ENCODE results near the gene ZNRF3. TPM values are rescaled to one million over a fixed set of nuclear protein-coding genes. Genes with fewer than 3 reads are reported as not detected.

Gene ZNRF3
- total and polyA plus RNA-seq, 5 donors, result 4.0 to 9.4 (median 8.4) TPM

- Histone ChIP-seq H3K27me3 (ENCODE audit: control insufficient read depth, insufficient read depth) (no peaks in the 10 kb centered on the region), H3K9me3 (ENCODE audit: control insufficient read depth, low read length) (no peaks in the 10 kb centered on the region), H3K4me3 (ENCODE audit: low read length) (no peak overlapping the region), H3K4me1 (ENCODE audit: control insufficient read depth, insufficient read depth, low read length) (no peaks in the 10 kb centered on the region), H3K27ac (ENCODE audit: low read length) (no peak overlapping the region)
- no peak for DNase-seq
- intact Hi-C loops (cut with DNase I), result loop anchor here in 1 of 4 donors (10.0 kb wide), 1 partner anchor 184 kb away; no protein-coding TSS in a partner anchor
- ATAC-seq, result no peak
- whole genome bisulfite sequencing, result 87% methylated on average over 12 of the region's 12 CpGs
Observed at GRCh38 chr22:29060251-29060869, 177.0 kb downstream of the ZNRF3 start.

GRCh38 chr22:29060931-29061330, 177.6 kb downstream of the ZNRF3 start:
- WGBS, result 50% methylated on average over 7 of the region's 7 CpGs
- intact Hi-C loops (cut with DNase I), result loop anchor here in 1 of 4 donors (10.0 kb wide), 1 partner anchor 184 kb away; no protein-coding TSS in a partner anchor
- no peak overlapping the region for H3K27ac ChIP-seq (ENCODE audit: low read length)
- DNase-seq (no peak), ATAC-seq (no peak)
- H3K9me3 ChIP-seq (ENCODE audit: control insufficient read depth, low read length), result no peaks in the 10 kb centered on the region
- H3K4me3 ChIP-seq (ENCODE audit: low read length), result no peak overlapping the region
- no peaks in the 10 kb centered on the region for H3K4me1 ChIP-seq (ENCODE audit: control insufficient read depth, insufficient read depth, low read length)
- no peaks in the 10 kb centered on the region for H3K27me3 ChIP-seq (ENCODE audit: control insufficient read depth, insufficient read depth)

- Histone ChIP-seq H3K9me3 (ENCODE audit: control insufficient read depth, low read length) (no peaks in the 10 kb centered on the region), H3K27me3 (ENCODE audit: control insufficient read depth, insufficient read depth) (no peaks in the 10 kb centered on the region), H3K4me1 (ENCODE audit: control insufficient read depth, insufficient read depth, low read length) (no peaks in the 10 kb centered on the region), H3K27ac (ENCODE audit: low read length) (no peak within 1 kb of the TSS), H3K4me3 (ENCODE audit: low read length) (no peak within 1 kb of the TSS)
- DNase-seq (no peak), ATAC-seq (no peak)
- WGBS, result 79% methylated on average over 2 of the region's 2 CpGs
- intact Hi-C loops (cut with DNase I), result loop anchor here in 1 of 4 donors (10.0 kb wide), 1 partner anchor 183 kb away; no protein-coding TSS in a partner anchor
Observed at GRCh38 chr22:29061773-29062172, 178.4 kb downstream of the ZNRF3 start, which contains the start of gene C22orf31. Gene C22orf31 (minus strand): TSS chr22:29061831. CDS start chr22:29061792, 39 bp downstream.

GRCh38 chr22:29062286-29062821, 179.0 kb downstream of the ZNRF3 start:
- peak in 1 of 2 donors; percentile 54 for ATAC-seq
- WGBS, result 57% methylated on average over 8 of the region's 8 CpGs
- Histone ChIP-seq H3K4me1 (ENCODE audit: control insufficient read depth, insufficient read depth, low read length) (no peaks in the 10 kb centered on the region), H3K4me3 (ENCODE audit: low read length) (no peak overlapping the region), H3K27ac (ENCODE audit: low read length) (no peak overlapping the region), H3K27me3 (ENCODE audit: control insufficient read depth, insufficient read depth) (no peaks in the 10 kb centered on the region), H3K9me3 (ENCODE audit: control insufficient read depth, low read length) (no peaks in the 10 kb centered on the region)
- peak in 1 of 3 donors; percentile 22 for DNase-seq
- intact Hi-C loops (cut with DNase I), result loop anchor here in 1 of 4 donors (10.0 kb wide), 1 partner anchor 182 kb away; no protein-coding TSS in a partner anchor

- 38% methylated on average over 7 of the region's 7 CpGs for WGBS
- Histone ChIP-seq H3K4me1 (ENCODE audit: control insufficient read depth, insufficient read depth, low read length) (no peaks in the 10 kb centered on the region), H3K27ac (ENCODE audit: low read length) (no peak overlapping the region), H3K27me3 (ENCODE audit: control insufficient read depth, insufficient read depth) (no peaks in the 10 kb centered on the region), H3K9me3 (ENCODE audit: control insufficient read depth, low read length) (no peaks in the 10 kb centered on the region), H3K4me3 (ENCODE audit: low read length) (no peak overlapping the region)
- intact Hi-C loops (cut with DNase I), result loop anchor here in 1 of 4 donors (10.0 kb wide), 1 partner anchor 179 kb away; no protein-coding TSS in a partner anchor
- ATAC-seq (no peak), DNase-seq (no peak)
Observed at GRCh38 chr22:29065468-29066190, 182.3 kb downstream of the ZNRF3 start.

- H3K9me3 ChIP-seq (ENCODE audit: control insufficient read depth, low read length), result no peaks in the 10 kb centered on the region
- H3K4me3 ChIP-seq (ENCODE audit: low read length), result no peak overlapping the region
- intact Hi-C loops (cut with DNase I), result loop anchor here in 1 of 4 donors (10.0 kb wide), 1 partner anchor 175 kb away; no protein-coding TSS in a partner anchor
- no peaks in the 10 kb centered on the region for H3K27me3 ChIP-seq (ENCODE audit: control insufficient read depth, insufficient read depth)
- H3K4me1 ChIP-seq (ENCODE audit: control insufficient read depth, insufficient read depth, low read length), result peaks cover 1% of the 10 kb centered on the region
- DNase-seq (no peak), ATAC-seq (no peak)
- 77% methylated on average over 4 of the region's 4 CpGs for WGBS
- H3K27ac ChIP-seq (ENCODE audit: low read length), result no peak overlapping the region
Observed at GRCh38 chr22:29069463-29069862, 186.1 kb downstream of the ZNRF3 start.

GRCh38 chr22:29070490-29070889, 187.1 kb downstream of the ZNRF3 start:
- DNase-seq (no peak), ATAC-seq (no peak)
- intact Hi-C loops (cut with DNase I), result loop anchor here in 3 of 4 donors (5.0 to 10.0 kb wide), 3 partner anchors 74 to 84 kb away; no protein-coding TSS in a partner anchor
- Histone ChIP-seq H3K27ac (ENCODE audit: low read length) (no peak overlapping the region), H3K9me3 (ENCODE audit: control insufficient read depth, low read length) (no peaks in the 10 kb centered on the region), H3K27me3 (ENCODE audit: control insufficient read depth, insufficient read depth) (no peaks in the 10 kb centered on the region), H3K4me1 (ENCODE audit: control insufficient read depth, insufficient read depth, low read length) (peaks cover 2% of the 10 kb centered on the region), H3K4me3 (ENCODE audit: low read length) (no peak overlapping the region)
- WGBS, result 98% methylated on average over 4 of the region's 4 CpGs

GRCh38 chr22:29071261-29072045, 188.1 kb downstream of the ZNRF3 start:
- H3K9me3 ChIP-seq (ENCODE audit: control insufficient read depth, low read length), result no peaks in the 10 kb centered on the region
- ATAC-seq, result peak; percentile 5 to 34
- intact Hi-C loops (cut with DNase I), result loop anchor here in 3 of 4 donors (5.0 to 10.0 kb wide), 3 partner anchors 73 to 83 kb away; no protein-coding TSS in a partner anchor
- DNase-seq, result peak; percentile 55 to 83 (median 76)
- WGBS, result 6% methylated on average over 60 of the region's 60 CpGs
- no peaks in the 10 kb centered on the region for H3K27me3 ChIP-seq (ENCODE audit: control insufficient read depth, insufficient read depth)
- H3K27ac ChIP-seq (ENCODE audit: low read length), result no peak overlapping the region
- H3K4me3 ChIP-seq (ENCODE audit: low read length), result peak overlapping the region; percentile 64
- peaks cover 2% of the 10 kb centered on the region for H3K4me1 ChIP-seq (ENCODE audit: control insufficient read depth, insufficient read depth, low read length)

- H3K27me3 ChIP-seq (ENCODE audit: control insufficient read depth, insufficient read depth), result no peaks in the 10 kb centered on the region
- peak; percentile 94 to 95 for ATAC-seq
- WGBS, result 23% methylated on average over 41 of the region's 41 CpGs
Observed at GRCh38 chr22:29072193-29072978, 189.0 kb downstream of the ZNRF3 start.

More at GRCh38 chr22:29072193-29072978, 189.0 kb downstream of the ZNRF3 start:
- intact Hi-C loops (cut with DNase I), result loop anchor here in 3 of 4 donors (5.0 to 10.0 kb wide), 3 partner anchors 72 to 82 kb away; no protein-coding TSS in a partner anchor
- Histone ChIP-seq H3K9me3 (ENCODE audit: control insufficient read depth, low read length) (no peaks in the 10 kb centered on the region), H3K27ac (ENCODE audit: low read length) (no peak overlapping the region), H3K4me1 (ENCODE audit: control insufficient read depth, insufficient read depth, low read length) (peaks cover 2% of the 10 kb centered on the region), H3K4me3 (ENCODE audit: low read length) (peak overlapping the region; percentile 85)
- peak; percentile 84 to 95 (median 95) for DNase-seq

Data from right cardiac atrium (tissue), 5 donors.